LoVo (cell line): ENCODE results near the gene PMAIP1.
A peak's percentile ranks its signal among the peaks of the same experiment; 100 is the strongest.
"Not testable (repeated sequence)": the region's sequence is repeated elsewhere in the genome, so short reads cannot be mapped to it uniquely, and the experiment has no call there.

Experiments used
- DNase-seq: peaks from one replicate; pipeline ENCODE4 v3.0.0-alpha.2; 2016; ENCODE audit warnings: low spot score

The PMAIP1 gene

GRCh38 chr18:59885579-59886163 is 14.1 kb upstream of the PMAIP1 start:
- no peak for DNase-seq

GRCh38 chr18:59886399-59886798 is 13.4 kb upstream of the PMAIP1 start:
- DNase-seq = not testable (repeated sequence)

DNA sequence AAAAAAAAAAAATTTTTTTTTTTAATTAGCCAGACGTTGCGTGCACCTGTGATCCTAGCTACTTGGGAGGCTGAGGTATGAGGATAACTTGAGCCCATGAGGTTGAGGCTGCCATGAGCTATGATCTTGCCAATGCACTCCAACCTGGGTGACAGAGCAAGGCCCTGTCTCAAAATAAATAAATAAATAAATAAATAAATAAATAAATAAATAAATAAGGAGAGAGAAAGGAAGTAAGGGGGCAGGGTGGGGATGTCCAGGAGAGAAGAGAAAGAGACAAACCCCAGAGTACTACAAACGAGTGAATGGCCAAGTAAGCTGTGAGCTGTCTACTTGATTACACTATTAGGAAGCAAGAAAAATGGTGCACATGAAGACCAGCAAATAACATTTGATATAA is 7.7 kb upstream of the PMAIP1 start:
- DNase-seq = no peak

- no peak for DNase-seq
These were observed 5.8 kb upstream of the PMAIP1 start for GRCh38 chr18:59893971-59894370.

GRCh38 chr18:59897321-59897954 is 2.4 kb upstream of the PMAIP1 start:
- no peak for DNase-seq

DNA sequence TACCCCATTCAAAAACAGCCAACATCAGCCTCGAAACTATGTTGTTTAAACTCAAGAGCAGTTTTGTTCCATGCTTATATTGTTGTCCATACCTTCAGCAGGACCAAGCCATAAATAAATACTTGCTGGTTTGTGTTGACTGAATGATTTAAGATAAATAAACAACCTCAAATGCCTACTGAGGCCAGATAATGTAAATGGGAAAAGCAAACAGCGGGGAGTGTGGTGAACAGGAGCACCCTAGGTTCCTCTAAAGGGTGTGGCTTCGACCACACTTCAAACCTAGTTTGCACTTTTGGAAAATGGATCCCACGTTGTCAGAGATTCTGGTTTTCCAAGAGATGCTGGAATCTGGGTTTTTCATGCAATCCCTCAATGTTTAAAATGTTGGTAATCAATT is 1.7 kb upstream of the PMAIP1 start:
- peak; percentile 37 for DNase-seq

GRCh38 chr18:59898609-59899297 is 1.0 kb upstream of the PMAIP1 start:
- DNase-seq = peak; percentile 54

DNA sequence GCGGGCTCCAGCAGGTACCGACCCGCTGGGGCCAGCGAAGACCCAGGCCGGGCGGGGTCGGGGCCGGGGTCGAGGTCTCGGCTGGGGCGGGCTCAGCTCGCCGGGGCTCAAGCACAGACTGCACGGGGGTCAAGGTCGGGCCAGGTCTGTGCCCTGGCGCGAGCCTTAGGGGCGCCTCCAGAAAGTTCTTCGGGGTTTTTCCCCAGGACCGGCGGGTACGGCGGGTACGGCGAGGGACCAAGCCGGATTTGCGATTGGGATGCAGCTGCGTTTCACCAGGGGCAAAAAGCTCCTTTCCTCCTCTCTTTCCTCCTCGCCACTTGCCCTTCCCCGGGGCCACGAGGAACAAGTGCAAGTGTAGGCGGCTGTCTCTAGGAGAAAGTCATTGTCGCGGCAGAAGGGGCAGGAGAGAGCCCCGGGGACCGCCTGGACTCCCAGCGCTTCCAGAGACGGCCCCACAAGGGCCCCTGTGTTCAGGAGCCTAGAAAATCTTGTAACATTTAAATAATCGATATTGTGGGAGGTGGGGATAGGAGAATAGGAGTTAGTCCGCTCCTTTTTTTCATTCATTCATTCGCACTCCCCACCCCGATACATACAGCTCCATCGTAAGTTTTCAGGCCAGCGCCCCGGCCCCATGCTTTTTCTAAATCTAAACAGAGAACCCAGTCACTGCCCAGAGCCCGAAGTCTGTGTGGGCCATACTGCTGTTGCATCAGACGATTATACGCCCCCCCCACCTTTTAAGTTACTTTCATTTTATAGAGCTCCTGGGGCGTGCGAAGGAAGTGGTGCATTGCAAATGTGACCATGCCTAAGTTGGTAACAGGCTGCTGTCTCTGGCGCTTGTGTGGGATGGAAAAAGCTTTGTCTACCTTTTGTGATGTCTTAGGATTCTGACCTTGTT is 679 bp downstream of the PMAIP1 start:
- DNase-seq = peak; percentile 74

DNA sequence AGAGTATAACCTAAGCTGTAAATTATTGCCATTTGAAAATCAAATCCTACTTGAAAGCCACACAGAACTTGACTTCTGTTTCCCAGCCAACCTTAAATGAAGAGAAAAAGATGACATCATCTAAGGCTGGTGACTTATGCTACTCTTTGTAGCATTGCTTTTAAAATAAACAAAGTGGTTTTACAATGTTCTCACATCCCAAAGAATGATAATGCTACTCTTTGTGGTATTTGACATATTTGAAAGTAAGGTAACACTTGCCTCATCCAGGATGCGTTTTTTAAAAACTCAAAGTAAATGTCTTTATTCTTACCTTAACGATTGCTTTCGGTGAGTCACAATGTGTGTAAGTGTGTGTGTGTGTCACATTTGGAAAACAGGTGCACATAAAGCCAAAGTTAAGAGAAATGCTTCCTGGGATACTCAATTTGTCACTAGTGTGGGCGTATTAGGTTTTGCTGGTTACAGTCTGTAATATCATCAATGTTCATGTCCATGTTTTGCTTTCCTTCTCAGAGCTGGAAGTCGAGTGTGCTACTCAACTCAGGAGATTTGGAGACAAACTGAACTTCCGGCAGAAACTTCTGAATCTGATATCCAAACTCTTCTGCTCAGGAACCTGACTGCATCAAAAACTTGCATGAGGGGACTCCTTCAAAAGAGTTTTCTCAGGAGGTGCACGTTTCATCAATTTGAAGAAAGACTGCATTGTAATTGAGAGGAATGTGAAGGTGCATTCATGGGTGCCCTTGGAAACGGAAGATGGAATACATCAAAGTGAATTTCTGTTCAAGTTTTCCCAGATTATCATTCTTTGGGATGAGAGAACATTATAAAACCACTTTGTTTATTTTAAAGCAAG is 2.6 kb downstream of the PMAIP1 start:
- no peak for DNase-seq

- no peak for DNase-seq
These were observed 3.3 kb downstream of the PMAIP1 start for GRCh38 chr18:59902993-59903610.

DNA sequence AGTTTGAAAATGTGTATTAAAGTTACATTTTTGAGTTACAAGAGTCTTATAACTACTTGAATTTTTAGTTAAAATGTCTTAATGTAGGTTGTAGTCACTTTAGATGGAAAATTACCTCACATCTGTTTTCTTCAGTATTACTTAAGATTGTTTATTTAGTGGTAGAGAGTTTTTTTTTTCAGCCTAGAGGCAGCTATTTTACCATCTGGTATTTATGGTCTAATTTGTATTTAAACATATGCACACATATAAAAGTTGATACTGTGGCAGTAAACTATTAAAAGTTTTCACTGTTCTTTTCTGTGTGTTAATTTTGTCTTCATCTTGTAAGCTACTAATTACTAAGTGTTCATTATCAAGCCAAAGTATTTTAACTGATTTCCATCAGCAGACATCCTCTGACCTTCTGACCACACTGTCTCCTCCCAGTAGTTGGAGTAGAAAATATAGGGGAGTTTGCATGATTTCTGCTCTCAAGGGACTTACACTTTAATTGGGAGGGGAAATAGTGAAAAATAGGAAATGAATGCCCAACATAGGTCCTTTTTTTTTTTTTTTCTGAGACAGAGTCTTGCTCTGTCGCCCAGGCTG is 4.3 kb downstream of the PMAIP1 start:
- no peak for DNase-seq

DNA sequence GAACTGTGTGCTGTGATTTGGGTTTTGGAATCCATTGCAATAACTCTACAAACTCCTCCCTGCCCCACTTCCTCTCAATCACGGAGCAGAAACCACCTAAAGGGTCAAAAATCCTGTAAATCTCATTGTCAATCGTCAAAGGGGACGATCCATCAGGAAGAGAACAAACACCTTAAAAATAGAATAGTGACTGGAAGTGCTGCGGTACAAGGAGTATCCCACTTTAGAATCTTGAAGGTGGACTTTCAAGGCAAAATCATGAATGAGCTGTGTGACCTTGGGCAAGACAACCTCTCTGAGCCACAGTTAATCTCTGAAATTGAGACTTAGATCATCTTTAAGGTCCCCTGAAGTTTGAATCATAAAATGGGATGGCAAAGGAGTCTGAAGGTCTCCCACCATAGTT is 5.9 kb downstream of the PMAIP1 start:
- DNase-seq = no peak

DNA sequence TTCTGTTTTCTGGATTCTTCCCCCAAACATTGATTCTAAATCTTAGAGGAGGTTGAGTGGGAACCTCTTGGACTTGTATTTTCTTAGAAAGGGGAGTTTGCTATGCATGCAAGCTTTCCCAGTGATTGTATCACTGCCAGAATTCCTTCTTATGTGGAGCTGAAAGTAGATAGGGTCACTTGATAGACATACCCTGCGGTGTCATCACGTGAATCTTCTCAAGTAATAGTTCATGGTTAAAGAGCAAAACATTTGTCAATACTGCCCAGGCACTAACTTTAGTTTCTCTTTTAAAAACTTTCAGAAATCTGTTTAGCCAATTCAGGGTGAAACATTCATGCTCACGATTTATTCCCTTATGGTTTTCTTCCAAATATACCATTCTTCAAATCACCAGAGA is 6.4 kb downstream of the PMAIP1 start:
- DNase-seq = no peak

GRCh38 chr18:59907172-59907571 is 7.4 kb downstream of the PMAIP1 start:
- DNase-seq = no peak

DNA sequence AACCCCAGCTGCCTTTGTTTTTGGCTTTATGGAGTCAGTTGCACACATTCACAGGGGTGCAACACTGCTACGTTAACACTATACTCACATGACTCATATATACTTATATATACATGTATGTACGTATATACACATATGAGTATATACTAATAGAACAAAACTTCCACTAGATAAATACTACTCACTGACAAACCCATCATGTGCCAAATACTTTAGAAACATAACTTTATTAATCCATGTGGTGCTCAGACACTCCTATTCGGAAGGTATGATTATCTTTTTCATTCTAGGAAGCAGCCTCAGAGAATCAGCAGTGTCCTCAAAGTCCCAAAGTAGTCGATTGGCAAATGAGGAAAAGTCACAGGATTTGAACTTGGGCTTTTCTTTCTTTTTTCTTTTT is 7.9 kb downstream of the PMAIP1 start:
- no peak for DNase-seq

GRCh38 chr18:59908799-59909198 is 9.0 kb downstream of the PMAIP1 start:
- peak; percentile 54 for DNase-seq

DNA sequence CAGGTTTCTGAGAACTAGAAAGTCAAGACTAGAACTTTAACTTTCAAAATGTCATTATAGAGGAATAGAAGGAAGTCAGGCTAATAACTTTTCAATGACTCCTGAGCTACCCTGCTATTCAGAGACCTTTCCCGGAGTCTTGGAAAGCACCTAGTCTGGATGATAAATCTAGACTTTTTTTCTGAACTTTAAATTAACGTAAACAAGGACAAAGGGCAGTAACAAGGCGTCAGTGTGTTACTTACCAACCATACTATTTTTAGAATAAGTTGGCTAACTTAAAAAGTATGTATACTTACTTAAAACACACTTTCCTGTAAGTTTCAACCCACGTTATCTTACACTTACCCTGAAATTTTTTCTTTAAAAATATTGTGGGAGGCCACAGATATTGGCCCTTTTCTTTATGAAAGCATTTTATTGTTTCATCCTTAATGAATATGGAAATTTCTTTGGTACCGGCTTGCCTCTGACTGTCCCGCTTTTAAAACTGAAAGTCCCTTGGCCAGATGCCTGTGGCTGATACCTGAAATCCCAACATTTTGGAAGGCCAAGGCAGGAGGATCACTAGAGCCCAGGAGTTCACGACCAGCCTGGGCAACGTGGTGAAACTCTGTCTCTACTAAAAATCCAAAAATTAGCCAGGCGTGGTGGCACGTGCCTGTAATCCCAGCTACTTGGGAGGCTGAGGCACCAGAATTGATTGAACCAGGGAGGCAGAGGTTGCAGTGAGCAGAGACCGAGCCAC is 9.7 kb downstream of the PMAIP1 start:
- DNase-seq = no peak

DNA sequence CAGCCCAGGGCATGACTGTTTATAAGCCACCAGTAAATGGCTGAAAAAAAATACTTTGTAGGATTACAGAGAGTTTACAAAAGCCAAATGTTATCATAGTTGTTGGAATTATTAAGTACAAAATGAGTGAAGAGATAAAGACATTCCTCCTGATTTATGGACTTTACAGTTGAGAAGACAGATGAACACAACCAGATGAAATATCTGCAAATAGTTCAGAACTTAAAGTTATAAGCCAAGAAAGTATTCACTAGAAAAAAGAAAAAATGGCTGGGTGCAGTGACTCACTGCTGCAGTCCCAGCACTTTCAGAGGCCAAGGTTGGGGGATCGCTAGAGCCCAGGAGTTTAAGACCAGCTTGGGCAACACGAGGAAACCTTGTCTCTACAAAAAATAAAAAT is 11.2 kb downstream of the PMAIP1 start:
- no peak for DNase-seq

GRCh38 chr18:59911600-59911999 is 11.8 kb downstream of the PMAIP1 start:
- no peak for DNase-seq

DNA sequence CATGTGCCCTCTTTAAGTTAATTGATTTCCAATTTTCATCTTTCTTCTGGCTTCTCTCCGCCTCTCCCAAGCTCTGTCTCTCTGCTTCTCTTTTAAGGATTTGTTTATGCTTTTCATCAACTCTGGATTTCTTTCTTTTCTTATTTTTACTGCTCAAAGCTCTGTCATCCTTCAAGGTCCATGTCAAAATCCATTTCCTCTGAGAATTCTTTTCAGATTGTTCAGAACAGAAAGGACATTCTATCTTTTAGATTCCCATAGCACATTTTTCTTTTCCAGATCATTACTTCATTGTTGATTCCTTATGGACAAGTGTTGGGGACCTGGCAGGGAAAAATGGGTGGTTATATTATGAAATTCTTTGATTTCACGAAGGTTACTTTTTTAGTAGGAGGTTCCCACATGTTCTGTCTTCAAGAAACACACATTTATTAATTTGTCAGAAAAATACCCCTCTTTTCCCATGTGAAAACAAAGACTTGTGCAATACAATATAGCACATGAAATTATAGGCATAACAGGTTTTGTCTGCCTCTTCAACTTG is 12.3 kb downstream of the PMAIP1 start:
- DNase-seq = no peak
